PFSK-1 (cell line): Measurements from ENCODE around the gene B3GALT2.

ENCODE experiments used
- FOXP2 ChIP-seq: optimal IDR thresholded peaks from 2 replicates; pipeline ENCODE3; 2011; ENCODE audit warnings: borderline replicate concordance, control low read depth, inconsistent platforms; ENCODE audit not compliant: insufficient read depth; ENCODE audit errors: extremely low read length, extremely low read depth
- POLR2AphosphoS5 ChIP-seq: IDR thresholded peaks from 2 replicates; pipeline ENCODE4 v1.6.1; 2012; ENCODE audit warnings: low read depth, mild to moderate bottlenecking, control low read depth, low read length, moderate library complexity
- REST ChIP-seq, 2 experiments: IDR thresholded peaks; 2 replicates each; pipeline versions ENCODE4 v1.6.1 to v1.8.0; 2011 to 2012; ENCODE audit warnings: low read depth in 2 of 2, low read length in 2 of 2, control low read depth in 1 of 2, inconsistent platforms in 1 of 2, mild to moderate bottlenecking in 1 of 2, moderate library complexity in 1 of 2; ENCODE audit not compliant: insufficient read depth in 1 of 2
- SIN3A ChIP-seq: IDR thresholded peaks from 2 replicates; pipeline ENCODE4 v1.6.1; 2012; ENCODE audit warnings: mild to moderate bottlenecking, low read length, moderate library complexity, borderline replicate concordance; ENCODE audit not compliant: insufficient read depth
- TAF1 ChIP-seq: IDR thresholded peaks from 2 replicates; pipeline ENCODE4 v1.6.1; 2012; ENCODE audit warnings: low read length, control low read depth, borderline replicate concordance; ENCODE audit not compliant: insufficient read depth

GRCh38 chr1:193176788-193177187 lies 9.6 kb downstream of the B3GALT2 start:
- no peak for TF ChIP-seq TAF1
- TF ChIP-seq POLR2AphosphoS5 = no peak
- no peak for TF ChIP-seq REST (IDR thresholded peaks at IDR 0.05; ENCODE audit: insufficient read depth in 1 of 2, low read depth in 2 of 2, low read length in 2 of 2)
- TF ChIP-seq SIN3A = no peak
- TF ChIP-seq FOXP2 = no peak
